Central memory CD8-positive, alpha-beta T cell (primary cell): Measurements from ENCODE around the gene PRKRA.
"Not testable (repeated sequence)": the region's sequence is repeated elsewhere in the genome, so short reads cannot be mapped to it uniquely, and the experiment has no call there.

Experiments used
- ATAC-seq: fragments of 150-1000 bp; cut with Tn5 transposase; replicated peaks from 2 replicates; pipeline ENCODE4 v1.10.0; 2022; ENCODE audit warnings: mild to moderate bottlenecking, moderate FRiP score, moderate number of reproducible peaks; ENCODE audit not compliant: poor library complexity, severe bottlenecking; ENCODE audit errors: extremely low read depth
- DNase-seq, 2 donors: peaks; one replicate each; pipeline ENCODE4 v3.0.0; 2021; ENCODE audit warnings: low spot score in 2 of 2
- H3K27ac Mint-ChIP-seq: one replicate; pipeline ENCODE4 v1.8.0; 2022; ENCODE audit warnings: low read depth, mild to moderate bottlenecking, moderate library complexity, mixed read lengths
- H3K27me3 Mint-ChIP-seq: one replicate; pipeline ENCODE4 v1.8.0; 2022; ENCODE audit warnings: mixed read lengths
- H3K36me3 Mint-ChIP-seq: one replicate; pipeline ENCODE4 v1.8.0; 2022; ENCODE audit warnings: mild to moderate bottlenecking, moderate library complexity, mixed read lengths; ENCODE audit not compliant: insufficient read depth
- H3K4me1 Mint-ChIP-seq: one replicate; pipeline ENCODE4 v1.8.0; 2022; ENCODE audit warnings: mixed read lengths
- H3K4me3 Mint-ChIP-seq: one replicate; pipeline ENCODE4 v1.8.0; 2022; ENCODE audit warnings: mild to moderate bottlenecking, moderate library complexity, mixed read lengths
- H3K9me3 Mint-ChIP-seq: one replicate; pipeline ENCODE4 v1.8.0; 2022; ENCODE audit warnings: mixed read lengths

The PRKRA gene

DNA sequence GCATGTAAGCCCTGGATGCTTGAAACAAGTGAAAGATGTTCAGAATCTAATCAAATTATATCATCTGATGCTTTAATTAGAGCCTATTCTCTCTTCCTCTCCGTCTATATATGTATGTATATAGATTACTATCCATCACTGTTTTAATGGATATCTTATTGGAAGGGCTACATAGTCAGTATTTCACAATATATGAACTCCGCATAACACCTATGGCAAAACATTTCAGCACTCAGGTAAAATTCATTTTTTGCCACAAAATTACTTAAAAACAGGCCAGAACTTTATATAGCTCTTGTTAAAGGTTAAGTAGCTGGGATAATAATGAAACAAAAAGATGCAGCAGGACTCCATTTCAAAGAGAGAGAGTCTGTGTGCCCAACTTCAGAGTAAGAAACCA, 1.4 kb upstream of the PRKRA start:
- ATAC-seq = no peak
- H3K4me3 Mint-ChIP-seq = no peak overlapping the region
- no peak overlapping the region for H3K27ac Mint-ChIP-seq

DNA sequence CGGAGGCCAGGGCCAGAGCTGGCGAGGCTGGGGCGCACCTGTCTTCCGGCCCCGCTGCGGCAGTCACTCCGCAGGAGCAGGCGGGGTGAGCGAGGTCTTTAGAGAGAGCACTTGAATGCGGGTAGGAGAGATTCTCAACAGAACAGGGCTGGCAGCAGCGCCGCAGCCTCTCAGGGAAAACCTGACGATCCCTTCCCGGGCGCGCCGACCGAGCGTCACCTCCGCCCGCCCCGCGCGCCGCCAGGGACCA, 526 bp downstream of the PRKRA start:
- H3K4me1 Mint-ChIP-seq = peaks cover 32% of the 10 kb centered on the region
- ATAC-seq = peak; percentile 61
- H3K4me3 Mint-ChIP-seq = peak overlapping the region; percentile 86
- H3K27ac Mint-ChIP-seq = peak overlapping the region; percentile 87
- DNase-seq = peak; percentile 60 to 65
- no peaks in the 10 kb centered on the region for H3K9me3 Mint-ChIP-seq
- H3K36me3 Mint-ChIP-seq = peaks cover 14% of the 10 kb centered on the region
- no peaks in the 10 kb centered on the region for H3K27me3 Mint-ChIP-seq

More for the DNA sequence above, 1.4 kb upstream of the PRKRA start:
- no peaks in the 10 kb centered on the region for H3K9me3 Mint-ChIP-seq
- no peak for DNase-seq
- H3K4me1 Mint-ChIP-seq = peaks cover 32% of the 10 kb centered on the region
- H3K36me3 Mint-ChIP-seq = peaks cover 8% of the 10 kb centered on the region
- H3K27me3 Mint-ChIP-seq = no peaks in the 10 kb centered on the region

DNA sequence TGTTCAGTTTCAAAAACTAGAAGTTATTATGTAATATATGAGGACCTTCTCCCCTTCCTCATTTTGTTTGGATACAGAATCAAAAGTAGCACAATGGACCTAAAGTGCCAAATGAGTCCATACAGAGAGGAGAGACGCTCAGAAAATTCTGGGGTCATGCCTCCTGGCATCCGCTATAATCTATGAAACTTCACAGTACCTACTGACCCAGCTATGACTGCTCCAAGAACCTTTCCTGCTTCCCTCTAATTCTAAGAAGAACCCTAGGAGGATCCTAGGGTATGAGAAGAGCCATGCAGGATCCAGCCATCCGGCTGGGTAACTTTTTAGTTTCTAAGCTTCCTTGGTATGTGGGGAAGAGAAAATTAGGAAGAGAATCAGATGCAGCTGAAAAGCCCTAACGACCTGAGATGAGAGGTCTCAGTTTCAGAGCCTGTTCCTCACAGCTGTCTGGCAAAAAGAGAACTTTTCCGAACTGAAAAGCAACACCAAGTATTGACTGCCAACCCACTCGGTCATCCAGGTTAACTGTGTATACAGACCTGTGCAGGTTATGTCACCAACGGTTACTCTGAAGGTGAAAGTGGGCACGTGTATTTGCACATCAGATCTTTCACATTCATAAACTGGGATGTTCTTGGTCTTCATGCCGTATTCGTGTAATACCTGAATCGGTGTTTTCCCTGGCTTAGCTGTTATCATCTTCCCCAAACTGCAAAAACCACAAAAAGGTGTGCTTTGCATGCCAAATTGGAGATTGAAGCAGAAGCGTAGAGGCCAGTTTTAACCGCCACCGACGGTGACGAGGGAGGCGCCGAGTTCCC, 1.1 kb downstream of the PRKRA start:
- DNase-seq = no peak
- Mint-ChIP-seq H3K9me3 (no peaks in the 10 kb centered on the region), H3K27ac (peak overlapping the region; percentile 87), H3K4me3 (peak overlapping the region; percentile 86), H3K4me1 (peaks cover 32% of the 10 kb centered on the region), H3K36me3 (peaks cover 14% of the 10 kb centered on the region), H3K27me3 (no peaks in the 10 kb centered on the region)
- ATAC-seq = peak; percentile 16

DNA sequence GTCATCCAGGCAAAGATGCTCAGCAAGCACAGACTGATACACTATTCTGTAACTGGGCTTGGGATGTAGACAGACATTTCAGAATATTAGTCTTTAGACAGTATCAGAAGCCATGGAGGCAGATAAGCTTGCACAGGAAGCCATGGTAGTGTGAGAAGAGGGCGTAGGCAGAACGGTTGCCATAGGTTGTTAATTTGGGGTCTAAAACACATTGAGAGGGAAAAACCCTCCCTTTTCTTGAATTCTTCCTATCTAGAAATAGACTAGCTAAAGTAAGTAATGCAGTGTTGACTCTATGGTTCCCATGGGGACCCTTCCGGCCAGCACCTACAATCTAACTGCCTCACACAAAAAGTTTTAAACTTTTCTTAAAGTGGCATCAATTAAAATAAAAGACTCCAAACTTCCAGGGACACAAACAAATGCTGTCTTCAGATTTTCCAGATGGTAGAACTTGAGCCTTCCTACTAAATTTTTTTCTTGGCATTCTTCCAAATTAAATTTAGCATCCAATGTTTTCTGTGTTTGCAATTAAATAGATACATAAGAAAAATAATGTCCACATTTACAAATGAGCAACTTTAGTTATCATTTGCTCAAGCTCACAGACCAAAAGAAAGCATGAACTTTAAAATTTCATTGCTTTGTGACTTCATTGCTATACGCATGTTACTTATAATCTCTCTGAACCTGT, 1.9 kb downstream of the PRKRA start:
- H3K27me3 Mint-ChIP-seq = no peaks in the 10 kb centered on the region
- H3K9me3 Mint-ChIP-seq = no peaks in the 10 kb centered on the region
- H3K27ac Mint-ChIP-seq = peak overlapping the region; percentile 50
- H3K4me1 Mint-ChIP-seq = peaks cover 32% of the 10 kb centered on the region
- peak overlapping the region; percentile 18 for H3K4me3 Mint-ChIP-seq
- peaks cover 14% of the 10 kb centered on the region for H3K36me3 Mint-ChIP-seq
- DNase-seq (no peak), ATAC-seq (no peak)

DNA sequence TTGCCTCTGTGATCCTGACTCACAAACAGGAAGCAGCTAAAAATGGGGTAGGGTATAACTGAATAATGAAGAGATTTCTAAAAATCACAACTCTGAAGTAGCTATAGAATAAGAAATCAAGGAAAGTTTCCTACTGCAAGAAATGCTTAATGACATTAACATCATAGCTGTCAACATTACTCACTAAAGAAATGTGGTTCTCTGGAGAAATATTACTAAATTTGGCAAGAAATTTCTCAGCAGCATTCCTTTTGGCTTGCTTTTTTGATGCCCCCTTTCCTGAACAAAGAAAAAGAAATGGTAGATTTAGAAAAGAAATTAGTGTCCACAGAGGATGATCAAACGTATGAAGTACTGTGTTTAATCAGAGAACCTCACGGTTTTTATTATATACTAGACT, 9.5 kb downstream of the PRKRA start:
- no peaks in the 10 kb centered on the region for H3K27me3 Mint-ChIP-seq
- ATAC-seq (no peak), DNase-seq (no peak)
- no peaks in the 10 kb centered on the region for H3K4me1 Mint-ChIP-seq
- no peaks in the 10 kb centered on the region for H3K9me3 Mint-ChIP-seq
- H3K27ac Mint-ChIP-seq = no peak overlapping the region
- no peak overlapping the region for H3K4me3 Mint-ChIP-seq
- peaks cover 30% of the 10 kb centered on the region for H3K36me3 Mint-ChIP-seq

DNA sequence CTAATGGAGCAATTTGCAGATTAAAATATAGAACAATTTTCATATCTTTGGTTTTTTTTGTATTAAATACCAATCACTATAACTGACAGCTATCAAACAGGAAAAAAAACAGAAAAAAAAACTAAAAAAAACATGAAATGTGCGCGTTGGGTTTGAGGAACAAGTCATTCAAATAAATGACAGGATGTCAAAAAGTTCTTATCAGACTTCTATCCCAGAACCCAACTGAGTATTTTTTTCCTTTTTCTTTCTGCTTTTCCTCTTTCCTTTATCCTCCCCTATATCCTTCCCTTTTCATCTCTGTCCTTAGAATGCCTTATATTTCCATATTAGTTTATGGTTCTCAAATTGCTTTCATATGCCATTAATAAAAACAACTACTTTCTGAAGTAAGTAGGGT, 14.3 kb downstream of the PRKRA start:
- Mint-ChIP-seq H3K4me3 (no peak overlapping the region), H3K27ac (no peak overlapping the region), H3K36me3 (peaks cover 43% of the 10 kb centered on the region)

DNA sequence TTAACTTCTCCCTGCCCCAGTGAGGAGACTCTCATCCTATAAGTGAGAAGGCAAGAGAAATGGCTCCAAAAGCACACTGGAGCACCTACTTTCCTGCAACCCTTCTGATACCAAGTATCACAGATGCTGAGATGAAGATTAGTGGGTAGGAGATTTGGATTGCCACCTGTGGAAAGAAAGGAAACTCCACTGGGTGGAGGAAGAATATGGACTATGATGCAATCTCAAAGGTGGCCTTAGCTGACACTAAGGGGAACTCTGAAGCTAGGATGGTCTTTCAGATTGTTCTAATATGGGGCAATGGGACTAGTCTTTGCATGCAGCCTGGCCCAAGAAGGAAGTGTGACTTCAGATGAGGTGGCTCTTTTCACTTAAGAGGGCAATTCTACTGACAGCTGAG, 21.6 kb downstream of the PRKRA start:
- Mint-ChIP-seq H3K4me3 (no peak overlapping the region), H3K36me3 (peaks cover 38% of the 10 kb centered on the region), H3K9me3 (peaks cover 8% of the 10 kb centered on the region), H3K27me3 (no peaks in the 10 kb centered on the region), H3K4me1 (no peaks in the 10 kb centered on the region), H3K27ac (no peak overlapping the region)
- no peak for DNase-seq
- ATAC-seq = no peak

More for the DNA sequence above, 14.3 kb downstream of the PRKRA start:
- no peaks in the 10 kb centered on the region for H3K4me1 Mint-ChIP-seq
- no peaks in the 10 kb centered on the region for H3K27me3 Mint-ChIP-seq
- ATAC-seq (no peak), DNase-seq (no peak)
- H3K9me3 Mint-ChIP-seq = no peaks in the 10 kb centered on the region

DNA sequence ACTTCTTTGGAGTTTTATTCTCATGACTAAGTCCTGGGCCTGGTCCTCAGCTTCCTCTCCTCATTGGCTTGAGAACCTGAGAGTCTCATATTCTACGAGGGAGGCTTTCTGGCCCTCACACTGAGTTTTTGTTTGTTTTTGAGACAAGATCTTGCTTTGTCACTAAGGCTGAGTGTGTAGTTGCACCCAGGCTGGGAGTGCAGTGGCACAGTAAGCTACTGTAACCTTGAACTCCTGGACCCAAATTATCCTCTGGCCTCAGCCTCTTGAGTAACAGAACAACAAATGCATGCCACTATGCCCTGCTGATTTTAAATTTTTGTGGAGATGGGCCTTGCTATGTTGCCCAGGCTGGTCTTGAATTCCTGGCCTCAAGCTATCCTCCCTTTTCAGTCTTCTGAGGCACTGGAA, 22.6 kb downstream of the PRKRA start:
- Mint-ChIP-seq H3K27ac (no peak overlapping the region), H3K4me1 (no peaks in the 10 kb centered on the region), H3K27me3 (no peaks in the 10 kb centered on the region), H3K9me3 (peaks cover 8% of the 10 kb centered on the region), H3K36me3 (peaks cover 29% of the 10 kb centered on the region), H3K4me3 (no peak overlapping the region)
- DNase-seq = no peak
- ATAC-seq = no peak

DNA sequence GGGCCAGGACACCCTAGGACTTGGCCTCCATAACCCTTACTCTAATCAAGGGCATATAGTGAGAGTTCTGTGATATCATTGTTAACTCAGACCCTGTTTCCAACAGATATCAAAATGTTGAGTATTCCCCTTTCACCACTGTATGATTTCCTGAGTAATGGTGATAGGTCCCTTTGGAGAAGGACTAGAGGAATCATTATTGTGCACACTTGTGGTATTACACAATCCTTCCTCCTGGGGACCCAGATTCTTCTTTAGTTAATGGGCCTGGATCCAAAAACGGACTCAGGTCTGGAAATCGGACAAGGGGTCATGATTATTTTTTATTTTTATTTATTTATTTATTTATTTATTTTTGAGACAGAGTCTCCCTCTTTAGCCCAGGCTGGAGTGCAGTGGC, 23.5 kb downstream of the PRKRA start:
- no peak for ATAC-seq
- Mint-ChIP-seq H3K9me3 (peaks cover 8% of the 10 kb centered on the region), H3K27ac (no peak overlapping the region), H3K4me1 (no peaks in the 10 kb centered on the region), H3K27me3 (no peaks in the 10 kb centered on the region), H3K4me3 (no peak overlapping the region), H3K36me3 (peaks cover 24% of the 10 kb centered on the region)
- DNase-seq = no peak

DNA sequence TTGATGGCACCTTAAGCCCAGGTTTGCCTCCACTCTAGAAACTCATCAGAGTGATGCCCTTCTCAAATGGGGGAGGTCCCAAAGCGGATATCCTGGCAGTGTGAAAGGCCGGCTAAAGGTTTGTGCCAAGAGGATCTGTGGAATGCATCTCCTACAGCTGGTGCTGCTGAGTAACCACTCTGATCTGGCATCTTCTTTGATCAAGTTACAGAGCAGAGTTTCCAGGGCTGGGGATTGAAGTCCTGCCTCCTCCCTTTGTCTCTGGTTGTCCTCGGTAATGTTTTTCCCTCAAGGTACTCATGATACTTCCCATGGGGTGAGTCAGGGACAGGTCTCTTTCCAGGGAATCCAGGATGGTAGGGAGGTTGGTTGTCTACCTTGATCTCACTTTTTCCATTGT, 24.6 kb downstream of the PRKRA start:
- H3K27me3 Mint-ChIP-seq = no peaks in the 10 kb centered on the region
- no peaks in the 10 kb centered on the region for H3K4me1 Mint-ChIP-seq
- no peak for ATAC-seq
- no peak overlapping the region for H3K27ac Mint-ChIP-seq
- no peak for DNase-seq
- peaks cover 22% of the 10 kb centered on the region for H3K36me3 Mint-ChIP-seq
- peaks cover 8% of the 10 kb centered on the region for H3K9me3 Mint-ChIP-seq
- no peak overlapping the region for H3K4me3 Mint-ChIP-seq

DNA sequence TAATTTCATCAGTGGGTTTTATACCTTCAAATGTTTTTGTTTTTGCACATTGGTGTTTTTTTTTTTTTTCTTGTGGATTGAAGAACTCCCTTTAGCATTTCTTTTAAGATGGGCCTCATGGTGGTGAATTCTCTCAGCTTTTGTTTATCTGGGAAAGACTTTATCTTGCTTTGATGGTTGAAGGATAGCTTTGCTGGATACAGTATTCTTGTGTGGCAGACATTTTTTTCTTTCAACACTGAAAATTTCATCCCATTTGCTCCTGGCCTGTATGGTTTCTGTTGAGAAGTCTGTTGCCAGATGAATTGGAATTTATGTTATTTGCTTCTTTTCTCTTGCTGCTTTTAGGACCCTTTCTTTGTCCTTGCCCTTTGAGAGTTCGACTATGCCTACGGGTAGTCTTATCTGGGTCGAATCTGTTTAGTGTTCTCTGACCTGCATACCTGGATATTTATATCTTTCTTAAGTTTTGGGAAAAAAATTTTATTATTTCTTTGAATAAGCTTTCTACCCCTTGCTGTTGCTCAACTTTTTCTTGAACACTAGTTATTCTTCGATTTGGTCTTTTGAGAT, 25.6 kb downstream of the PRKRA start:
- no peak for DNase-seq
- no peak for ATAC-seq
- Mint-ChIP-seq H3K27ac (no peak overlapping the region), H3K4me3 (no peak overlapping the region), H3K36me3 (peaks cover 12% of the 10 kb centered on the region), H3K9me3 (peaks cover 8% of the 10 kb centered on the region), H3K4me1 (no peaks in the 10 kb centered on the region), H3K27me3 (no peaks in the 10 kb centered on the region)

DNA sequence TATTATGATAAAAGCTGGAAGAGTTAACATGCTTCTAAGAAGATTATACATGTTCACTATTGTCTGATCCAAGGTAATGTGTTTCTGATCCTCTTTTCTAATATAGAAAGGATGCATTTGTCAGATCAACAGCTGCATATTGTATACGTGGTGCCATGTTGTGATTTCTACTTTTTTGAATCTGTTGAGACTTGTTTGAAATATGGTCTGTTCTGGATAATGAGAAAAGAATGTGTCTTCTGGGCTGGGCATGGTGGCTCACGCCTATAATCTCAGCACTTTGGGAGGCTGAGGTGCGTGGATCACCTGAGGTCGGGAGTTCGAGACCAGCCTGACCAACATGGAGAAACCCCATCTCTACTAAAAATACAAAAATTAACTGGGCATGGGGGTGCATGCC, 27.2 kb downstream of the PRKRA start:
- not testable (repeated sequence) for H3K36me3 Mint-ChIP-seq, ATAC-seq, H3K27ac Mint-ChIP-seq, H3K4me1 Mint-ChIP-seq, H3K27me3 Mint-ChIP-seq, DNase-seq, H3K9me3 Mint-ChIP-seq, H3K4me3 Mint-ChIP-seq

DNA sequence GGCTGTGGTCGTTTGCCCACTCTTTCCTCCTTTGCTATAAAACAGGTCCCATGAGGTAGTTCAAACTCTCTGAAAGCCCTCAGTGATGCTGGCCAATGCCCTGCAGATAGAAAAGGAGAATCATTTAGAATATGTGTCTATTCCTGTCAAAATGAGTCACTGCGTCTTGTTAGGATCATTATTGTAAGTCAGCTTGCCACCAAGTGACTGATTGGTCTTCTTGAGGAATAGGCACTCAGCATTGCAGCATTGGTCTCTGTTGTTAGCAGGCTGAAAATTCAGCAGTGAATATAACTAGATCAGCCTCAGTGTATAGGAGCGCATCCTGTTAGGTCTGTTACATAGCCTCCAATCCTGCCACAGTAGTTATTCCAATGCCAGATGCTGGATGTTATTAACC, 28.9 kb downstream of the PRKRA start:
- no peaks in the 10 kb centered on the region for H3K36me3 Mint-ChIP-seq
- no peak overlapping the region for H3K4me3 Mint-ChIP-seq
- peaks cover 2% of the 10 kb centered on the region for H3K4me1 Mint-ChIP-seq
- H3K27me3 Mint-ChIP-seq = no peaks in the 10 kb centered on the region
- no peak for DNase-seq
- H3K27ac Mint-ChIP-seq = no peak overlapping the region
- peaks cover 8% of the 10 kb centered on the region for H3K9me3 Mint-ChIP-seq
- no peak for ATAC-seq
